ENCODE data around the gene UST. TPM values are rescaled to one million over a fixed set of nuclear protein-coding genes. Genes with fewer than 3 reads are reported as not detected.
"Not testable (repeated sequence)": the region's sequence is repeated elsewhere in the genome, so short reads cannot be mapped to it uniquely, and the experiment has no call there.

The UST gene
- polyA plus RNA-seq, 1 donor: 11.5 TPM

DNA sequence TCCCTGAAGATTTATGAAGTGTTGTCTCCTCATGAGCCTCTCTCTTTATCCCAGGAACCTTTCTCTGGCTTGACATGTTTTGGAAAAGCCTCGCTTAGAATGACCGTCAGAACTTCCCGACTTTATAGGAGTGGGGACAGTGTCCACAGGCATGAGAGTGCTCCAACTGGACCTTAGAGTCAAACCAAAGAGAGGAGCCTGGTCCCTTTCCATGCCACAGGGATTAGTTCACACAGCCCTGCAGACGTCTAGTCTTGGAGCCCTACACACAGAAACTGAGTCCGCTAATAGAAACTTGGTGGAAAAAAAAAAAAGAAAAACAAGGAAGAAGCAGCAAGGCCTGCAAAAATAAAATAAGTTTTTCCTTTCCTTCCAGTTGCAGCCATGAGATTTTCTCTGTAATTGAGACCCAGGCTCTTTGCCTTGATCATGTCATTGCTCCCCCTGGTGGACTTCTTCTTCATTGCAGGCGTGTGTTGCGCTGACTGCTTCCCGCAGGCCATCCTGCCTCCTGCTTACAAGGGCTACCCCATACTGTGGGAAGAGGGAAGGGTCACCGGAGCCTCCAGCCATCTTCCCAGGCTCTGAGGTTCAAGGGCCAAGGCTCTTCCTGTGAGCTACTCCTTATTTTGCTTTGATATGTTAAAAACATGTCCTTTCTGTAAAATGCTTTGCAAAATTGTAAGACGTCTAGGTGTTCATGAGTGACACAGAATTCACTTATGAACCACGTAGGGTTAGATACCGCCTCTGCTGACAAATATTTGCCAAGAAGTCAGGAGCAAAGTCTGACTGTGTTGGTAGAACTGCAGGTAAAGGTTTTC is 201.0 kb downstream of the UST start:
- DNase-seq: peak; percentile 89

DNA sequence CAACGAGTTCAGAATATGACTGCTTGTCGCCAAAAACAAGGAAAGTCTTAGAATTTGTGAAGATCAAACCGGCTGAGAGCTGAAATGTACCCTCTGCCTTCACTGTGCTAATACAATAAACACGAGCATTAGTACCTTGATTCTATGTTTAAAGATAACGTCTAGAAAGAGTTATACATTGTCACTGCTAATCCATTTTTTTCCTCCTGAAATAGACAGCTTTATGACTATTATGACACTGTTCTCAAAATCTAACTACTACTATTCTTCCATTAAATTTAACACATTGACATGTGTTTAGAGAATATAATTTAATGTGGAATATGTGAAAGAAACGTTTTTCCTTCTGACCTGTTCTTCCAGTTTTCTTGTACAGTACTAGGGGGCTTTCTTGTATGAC is 204.8 kb downstream of the UST start:
- DNase-seq: no peak

DNA sequence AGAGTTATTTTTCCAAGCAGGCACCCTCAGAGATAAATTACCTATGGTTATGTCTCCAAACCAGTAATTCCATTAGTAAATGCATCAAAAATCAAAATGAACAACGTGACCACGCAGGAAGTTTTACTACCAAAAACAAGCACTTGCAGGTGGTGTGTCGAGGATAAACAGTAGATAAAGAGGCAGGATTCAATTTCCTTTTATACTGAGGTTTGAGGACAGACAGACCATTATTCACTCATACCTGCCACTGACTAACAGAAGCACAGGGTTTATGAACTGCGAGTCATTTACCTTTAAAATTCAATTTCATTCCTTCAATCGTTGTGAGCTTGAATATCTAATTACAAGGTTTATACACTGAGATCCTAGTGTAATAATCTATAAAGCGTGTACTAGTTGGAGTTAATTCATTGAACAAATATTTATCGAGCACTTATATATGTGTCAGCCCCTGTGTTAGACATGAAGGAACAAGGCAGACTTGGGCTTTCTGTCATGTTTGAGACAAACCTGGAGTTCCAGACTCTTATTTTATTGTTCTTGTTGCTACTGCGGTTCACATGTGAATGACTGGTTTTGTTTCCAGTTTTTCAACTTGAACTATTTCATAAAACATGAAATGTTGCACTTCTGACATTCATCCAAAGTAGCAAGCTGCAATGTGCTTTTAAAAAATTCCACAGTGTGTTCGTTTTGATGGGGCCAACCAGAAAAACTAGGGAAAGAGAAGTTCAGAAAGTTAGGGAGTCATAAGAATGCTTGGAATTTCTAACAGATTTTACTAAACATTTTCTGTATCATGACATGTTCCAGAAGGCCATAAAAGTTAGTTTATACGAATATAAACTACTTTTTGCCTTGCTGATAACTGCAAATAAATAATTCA is 205.6 kb downstream of the UST start:
- no peak for DNase-seq

DNA sequence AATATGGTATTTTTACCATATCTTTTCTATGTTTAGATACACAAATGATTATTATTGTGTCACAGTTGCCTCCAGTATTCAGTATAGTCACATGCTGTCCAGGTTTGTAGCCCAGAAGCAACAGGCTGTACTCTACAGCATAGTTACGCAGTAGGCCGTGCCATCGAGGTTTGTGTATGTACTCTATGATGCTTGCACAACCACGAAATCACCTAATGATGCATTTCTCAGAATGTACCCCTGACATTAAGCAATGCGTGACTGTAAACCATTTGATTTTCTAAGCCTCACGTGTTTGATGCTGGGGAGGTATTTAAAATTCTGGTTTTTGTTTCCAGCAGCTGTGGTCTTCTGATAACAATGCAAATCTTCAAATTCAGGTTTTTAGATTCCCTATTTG is 207.6 kb downstream of the UST start:
- no peak for DNase-seq

DNA sequence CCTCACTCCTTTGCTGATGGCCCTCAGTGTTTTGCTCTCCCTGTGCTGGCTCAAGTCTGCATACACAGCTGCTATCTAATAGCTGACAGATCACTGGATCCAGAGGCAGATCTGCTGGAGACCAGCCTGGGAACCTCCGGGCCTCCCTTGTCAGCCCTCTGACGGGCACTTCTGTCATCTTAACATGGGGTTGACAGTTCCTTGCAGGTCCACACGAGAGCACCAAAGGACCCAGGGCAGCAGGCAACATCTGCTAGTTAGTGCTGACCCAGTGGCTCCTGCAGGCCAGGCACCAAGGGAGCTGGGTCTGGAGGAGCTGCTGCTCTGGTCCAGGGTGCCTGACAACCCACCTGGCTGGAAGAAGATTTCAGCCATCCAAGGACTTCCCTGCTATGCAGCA is 208.1 kb downstream of the UST start:
- DNase-seq: no peak

DNA sequence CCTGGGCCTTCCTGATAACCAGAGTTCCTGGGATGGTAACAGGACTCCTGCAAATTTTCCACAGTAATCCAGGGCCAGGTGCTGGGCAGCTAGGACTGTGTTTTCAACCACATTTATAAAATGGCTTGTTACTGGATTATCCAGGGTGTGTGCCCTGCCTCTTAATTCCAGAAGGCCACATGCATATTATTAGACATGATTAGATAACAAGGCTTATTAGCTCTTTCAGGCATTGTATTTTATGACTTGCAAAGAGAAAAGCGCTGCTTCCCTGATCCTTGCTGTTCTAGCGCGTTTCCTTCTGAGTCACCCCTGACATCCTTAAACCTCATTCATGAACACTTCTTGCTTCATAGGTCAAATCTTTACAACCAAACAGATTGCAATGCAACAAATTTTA is 208.6 kb downstream of the UST start:
- DNase-seq: no peak

DNA sequence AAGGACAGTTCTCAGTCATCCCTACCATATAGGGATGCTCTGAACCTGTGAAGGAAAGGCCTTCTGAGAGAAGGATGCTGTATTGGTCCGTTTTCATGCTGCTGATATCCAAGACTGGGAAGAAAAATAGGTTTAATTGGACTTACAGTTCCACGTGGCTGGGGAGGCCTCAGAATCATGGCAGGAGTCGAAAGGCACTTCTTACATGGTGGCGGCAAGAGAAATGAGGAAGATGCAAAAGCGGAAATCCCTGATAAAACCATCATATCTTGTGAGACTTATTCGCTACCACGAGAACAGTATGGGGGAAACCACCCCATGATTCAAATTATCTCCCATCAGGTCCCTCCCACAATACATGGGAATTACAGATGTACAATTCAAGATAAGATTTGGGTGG is 209.3 kb downstream of the UST start:
- DNase-seq: not testable (repeated sequence)

DNA sequence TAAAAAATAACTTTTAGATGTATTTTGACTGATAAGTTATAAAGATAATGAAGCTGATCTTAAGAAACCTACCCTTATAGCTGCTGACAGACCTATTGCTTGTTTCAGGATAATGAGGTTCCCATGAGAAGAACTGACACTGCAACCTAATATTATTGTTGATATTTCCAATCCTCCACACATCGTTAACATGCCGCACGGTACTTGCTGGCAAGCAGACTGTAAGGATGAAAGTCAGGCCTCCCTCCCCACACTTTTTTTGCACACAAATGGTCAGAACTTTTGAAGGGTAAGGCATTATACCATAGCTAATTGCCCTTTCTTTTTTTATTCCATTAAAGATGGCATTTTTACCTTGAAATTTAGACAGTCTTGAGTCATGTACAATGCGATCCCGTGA is 210.9 kb downstream of the UST start:
- no peak for DNase-seq

DNA sequence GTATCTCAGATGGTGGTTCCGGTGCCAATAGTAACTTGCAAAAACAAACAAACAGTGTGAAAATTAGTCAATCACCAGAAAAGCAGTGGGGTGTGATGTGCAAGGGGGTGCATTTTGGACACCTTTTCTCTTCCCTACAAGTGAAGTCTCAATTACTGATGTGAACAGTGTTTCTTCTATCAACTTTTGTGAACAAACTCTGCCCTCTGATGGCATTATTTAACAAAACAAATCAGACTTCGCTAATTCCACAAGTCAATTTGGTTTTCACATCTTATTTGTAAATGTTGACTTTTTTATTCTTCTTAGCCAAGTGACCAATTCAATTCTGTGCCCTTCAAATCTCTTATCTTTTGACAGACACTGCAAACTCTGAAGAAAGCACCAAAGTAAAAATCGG is 212.2 kb downstream of the UST start:
- DNase-seq: no peak

DNA sequence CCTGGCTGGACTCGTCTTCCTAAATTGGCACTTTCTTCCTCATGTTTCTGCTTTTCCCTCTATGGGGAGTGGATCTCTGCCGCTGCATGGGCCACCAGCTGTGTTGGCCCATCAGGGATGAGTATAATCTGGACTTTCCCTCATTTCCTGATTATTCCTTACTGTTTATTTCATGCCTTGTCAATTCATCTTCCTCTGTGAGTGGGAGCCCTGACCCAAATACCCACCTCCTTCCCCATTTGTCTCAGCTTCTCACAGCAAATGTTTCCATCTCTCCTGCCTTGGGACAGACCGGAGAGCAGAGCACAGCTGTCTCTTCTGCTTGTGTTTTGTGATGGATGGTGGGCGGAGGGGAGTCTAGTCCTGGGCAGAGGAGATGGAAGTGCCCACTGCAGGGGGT is 212.7 kb downstream of the UST start:
- no peak for DNase-seq

DNA sequence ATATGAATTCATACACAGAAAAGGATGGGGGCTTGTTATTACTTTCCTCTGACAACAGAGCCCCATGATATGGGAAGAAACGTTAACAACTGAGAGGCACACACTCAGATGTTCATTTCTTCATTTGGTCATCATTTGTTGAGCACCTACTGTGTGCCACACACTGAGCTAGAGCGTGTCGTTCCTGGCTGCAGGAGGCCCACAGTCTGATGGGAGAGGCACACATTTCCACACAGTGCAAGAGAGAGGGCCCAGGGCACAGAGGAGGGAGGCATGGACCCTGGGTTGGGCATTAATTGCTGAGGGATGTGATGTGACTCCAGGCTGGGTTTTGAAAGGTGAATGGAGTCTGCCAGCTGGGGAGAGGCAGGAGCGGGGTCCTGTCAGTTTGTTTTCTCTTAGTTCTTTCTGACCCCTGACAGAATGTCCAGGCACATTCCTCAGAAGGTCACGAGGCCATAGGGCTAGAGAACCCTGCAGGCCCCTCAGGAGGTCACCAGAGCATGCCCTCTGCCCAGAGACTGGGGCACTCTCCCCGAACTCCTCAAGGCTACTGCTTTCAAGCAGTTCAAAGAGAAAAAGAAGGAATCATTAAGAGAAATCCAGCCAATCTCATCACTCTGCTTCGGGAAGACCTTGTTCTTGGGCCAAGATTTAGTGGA is 216.2 kb downstream of the UST start:
- no peak for DNase-seq

DNA sequence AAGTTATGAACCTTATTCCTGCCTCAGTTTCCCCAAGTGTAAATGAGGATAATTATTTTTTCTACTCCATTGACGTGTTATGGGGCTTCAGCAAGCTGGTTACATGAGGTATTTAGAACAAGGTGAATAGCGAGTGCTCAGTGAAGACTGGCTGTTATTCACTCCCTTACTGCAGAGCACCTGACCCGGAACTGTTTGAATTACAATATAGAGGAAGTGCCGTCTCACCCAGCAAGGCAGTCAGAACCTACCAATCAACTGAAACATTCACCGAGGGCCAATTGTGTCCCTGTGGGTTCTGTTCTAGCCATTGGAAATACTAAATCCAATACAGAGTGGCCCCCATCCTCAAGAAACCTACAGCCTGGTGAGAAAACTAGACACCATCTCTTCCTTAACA is 216.9 kb downstream of the UST start:
- no peak for DNase-seq

DNA sequence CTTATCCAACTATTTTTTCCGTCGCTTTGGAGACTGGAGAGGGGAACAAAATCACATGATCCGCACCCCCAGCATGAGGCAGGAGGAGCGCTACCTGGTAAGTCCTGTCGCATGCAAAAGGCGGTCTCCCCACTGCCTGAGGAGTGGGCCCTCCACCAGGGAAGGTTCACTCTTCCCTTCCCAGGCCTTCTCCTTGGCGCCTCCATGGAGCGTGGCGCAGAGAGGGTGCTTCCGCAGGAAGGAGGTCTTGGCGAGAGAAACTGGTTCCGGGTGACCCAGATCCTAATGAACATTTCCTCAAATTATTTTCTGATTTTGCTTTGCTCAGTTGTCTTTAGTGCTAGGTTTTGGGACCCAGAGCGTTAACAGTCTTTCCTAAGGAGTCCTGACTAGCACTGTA is 217.6 kb downstream of the UST start:
- no peak for DNase-seq

DNA sequence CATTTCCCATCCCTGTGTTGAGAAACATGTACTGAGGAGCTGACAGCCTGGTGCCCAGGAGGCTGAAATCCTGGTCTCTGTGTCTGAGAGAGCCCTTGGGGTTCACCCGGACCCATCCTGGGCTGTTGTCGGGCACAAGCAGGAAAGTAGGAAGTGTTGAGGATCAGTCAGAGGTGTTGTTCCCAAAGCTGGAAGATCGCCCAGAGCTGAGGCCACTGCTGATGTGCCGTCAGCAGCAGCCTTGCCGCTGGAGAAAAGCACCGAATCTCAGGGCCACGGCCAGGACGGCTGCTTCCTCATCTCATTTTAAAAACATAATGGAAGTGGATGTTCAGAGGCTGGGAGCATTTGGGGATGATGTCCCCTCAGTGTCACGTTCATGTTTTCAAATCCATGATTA is 218.5 kb downstream of the UST start:
- DNase-seq: no peak

DNA sequence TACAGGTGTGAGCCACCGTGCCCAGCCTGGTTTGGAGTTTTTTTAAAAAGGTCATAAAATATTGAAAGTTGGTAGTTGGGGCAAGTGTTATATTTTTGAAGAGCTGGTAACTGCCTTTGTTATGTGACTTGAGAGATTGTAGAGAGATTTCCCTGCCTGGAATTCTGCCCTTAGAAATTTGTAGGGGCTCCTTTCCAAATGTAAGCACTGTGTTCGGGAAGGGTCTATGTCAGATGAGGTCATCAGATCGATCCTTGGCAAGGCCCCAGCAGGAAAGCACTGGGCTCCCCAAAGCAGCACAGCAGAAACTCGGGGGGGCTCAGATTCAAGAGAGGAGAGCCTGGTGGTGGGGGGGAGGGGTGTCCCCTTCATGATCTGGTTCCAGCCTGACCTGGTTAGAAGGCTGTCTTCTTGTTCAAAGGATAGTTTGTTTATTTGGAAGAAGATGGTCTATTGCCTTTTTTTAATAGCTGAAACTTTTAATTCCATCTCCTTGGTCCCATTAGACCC is 220.2 kb downstream of the UST start:
- no peak for DNase-seq

DNA sequence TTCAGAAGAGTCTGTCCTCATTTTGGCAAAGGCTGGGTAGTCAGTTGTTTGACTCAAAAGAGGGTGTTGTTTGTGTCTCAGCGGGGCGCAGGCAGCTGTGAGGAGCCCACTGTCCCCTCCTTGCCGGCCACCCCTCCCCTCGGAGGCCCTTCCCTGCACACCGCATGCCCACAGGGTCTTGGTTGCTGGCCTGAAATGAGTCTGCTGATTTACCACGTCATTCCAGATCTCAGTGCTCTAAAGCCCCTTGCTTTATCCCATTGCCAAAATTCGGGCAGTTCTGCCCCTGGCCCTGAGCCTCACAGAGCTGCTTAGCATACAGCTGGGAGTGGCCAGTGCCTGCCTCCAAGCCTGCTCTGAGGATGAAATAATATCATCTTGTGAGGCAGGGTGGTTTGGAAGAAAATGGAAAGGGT is 220.7 kb downstream of the UST start:
- no peak for DNase-seq

DNA sequence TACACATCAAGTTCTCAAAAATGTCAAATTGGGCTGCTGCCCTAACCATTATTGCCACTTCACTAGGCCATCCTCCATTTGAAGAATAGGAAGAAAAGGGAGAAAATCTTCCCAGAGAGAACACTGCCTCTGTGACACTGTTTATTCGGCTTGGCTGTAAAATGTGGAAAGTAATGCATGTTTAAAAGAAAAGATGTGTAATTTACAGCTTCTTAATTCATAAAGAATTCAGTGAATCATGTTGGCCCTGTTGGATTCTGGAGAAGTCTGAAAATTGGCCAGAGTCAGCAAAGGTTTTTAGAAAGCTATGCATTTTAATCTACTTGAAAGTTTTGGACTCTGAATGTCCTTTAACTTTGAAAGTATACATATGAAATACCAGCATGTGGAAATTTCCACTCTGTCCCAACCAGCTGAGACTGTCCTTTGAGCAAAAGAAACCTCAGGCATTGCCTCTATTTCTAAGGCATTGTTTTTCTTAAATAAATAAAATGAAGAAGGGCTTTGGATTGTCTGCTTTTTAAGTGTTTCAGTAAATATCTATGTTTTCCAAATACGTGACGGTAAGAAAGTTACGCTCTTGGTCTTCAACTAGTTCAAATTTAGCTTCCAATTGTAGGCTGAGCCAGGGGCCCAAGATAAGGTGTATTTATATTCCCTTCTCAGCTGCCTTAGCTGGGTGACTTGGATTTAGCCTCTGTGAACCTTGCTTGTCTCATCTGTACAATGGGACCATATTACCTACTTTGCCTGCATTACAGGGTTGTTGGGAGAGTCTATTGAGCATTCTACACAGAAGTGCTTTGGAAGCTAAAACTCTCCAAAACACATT is 222.2 kb downstream of the UST start:
- DNase-seq: no peak

DNA sequence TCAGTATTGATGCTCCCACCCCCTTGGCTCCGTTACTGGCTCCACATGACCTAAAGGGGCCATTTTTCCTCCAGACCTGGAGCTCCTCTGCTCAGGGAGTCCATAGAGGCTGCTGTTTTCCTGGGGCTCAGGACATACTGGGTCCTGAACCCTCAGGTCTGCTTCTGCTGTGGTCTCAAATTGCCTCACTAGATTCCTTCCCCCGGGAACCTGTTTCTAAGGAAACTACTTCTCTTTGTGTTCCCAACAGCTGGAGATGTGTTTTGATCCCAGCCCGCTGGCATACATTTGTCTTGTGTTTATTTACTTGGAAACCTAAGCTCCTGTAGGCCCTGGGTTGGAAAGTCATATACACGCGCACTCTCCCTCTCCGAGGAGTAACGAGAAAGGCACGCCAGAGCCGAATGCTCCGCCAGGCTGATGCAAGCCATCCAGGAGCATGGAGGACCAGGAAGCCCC is 222.8 kb downstream of the UST start:
- no peak for DNase-seq

DNA sequence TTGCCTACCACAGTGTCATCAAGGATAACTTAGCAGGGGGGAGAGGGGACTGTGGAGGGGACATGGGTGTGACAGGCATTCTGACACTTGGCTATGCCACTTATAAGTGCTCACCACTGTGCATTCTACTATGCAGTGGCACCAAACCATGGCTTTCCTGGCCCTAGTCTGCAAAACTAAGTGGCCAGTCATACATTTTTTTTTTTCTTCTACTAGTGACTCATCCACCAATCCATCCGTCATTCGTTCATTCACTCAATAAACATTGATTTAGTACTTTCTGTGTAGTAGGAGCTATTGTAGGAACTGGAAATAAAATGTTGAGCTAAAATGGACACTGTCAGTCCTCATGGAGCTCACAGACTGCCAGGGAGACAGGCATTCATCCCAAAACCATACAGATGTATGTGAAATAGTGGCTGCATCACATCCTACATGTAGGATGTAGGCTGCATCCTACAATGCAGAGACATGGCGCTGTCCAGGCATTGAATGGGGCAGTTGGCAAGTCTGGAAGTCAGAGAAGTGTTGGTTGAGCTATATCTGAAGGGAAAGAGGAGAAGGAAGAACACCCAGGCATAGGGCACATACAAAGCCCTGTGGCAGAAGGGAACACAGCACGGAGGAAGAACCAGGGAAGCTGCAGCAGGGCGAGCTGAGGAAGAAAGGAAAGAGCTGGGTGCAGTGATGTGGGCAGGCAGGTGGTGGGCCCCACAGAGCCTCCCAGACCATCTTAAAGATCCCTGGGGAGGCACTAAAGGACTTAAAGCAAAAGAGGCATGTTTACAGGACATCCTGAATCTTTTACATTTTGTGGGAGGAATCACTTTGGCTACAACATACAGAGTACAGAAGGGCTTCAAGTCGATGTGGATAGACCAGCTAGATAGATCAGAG is 224.4 kb downstream of the UST start:
- DNase-seq: no peak

DNA sequence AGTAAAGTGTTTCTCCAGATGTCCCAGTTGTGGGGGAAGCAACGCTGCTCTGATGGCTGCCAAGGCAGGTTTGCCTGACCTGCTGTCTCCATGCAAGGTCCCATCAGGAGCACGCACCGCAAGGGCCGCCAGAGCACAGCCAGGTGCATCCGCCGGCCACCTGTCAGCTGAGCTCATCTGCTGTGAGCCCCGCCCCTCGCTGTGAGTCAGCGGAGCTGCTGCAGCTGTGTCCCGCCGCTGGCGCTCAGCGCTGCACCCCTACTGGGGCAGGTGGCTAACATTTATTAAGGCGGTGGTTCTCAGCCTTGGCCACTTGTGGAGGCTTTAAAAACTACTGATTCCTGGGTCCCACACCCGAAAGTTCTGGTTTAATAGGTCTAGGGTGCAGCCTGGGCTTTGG is 225.7 kb downstream of the UST start:
- no peak for DNase-seq
